Mucosa of stomach (tissue), 1 donor: Measurements from ENCODE around the gene GPC6.

Experiments
- H3K27me3 ChIP-seq: one replicate; pipeline ENCODE4 v1.7.0; 2013; ENCODE audit warnings: mild to moderate bottlenecking, low read length; ENCODE audit not compliant: control insufficient read depth, insufficient read depth
- H3K36me3 ChIP-seq: one replicate; pipeline ENCODE4 v1.7.0; 2013; ENCODE audit warnings: low read length; ENCODE audit not compliant: control insufficient read depth, insufficient read depth
- H3K4me1 ChIP-seq: one replicate; pipeline ENCODE4 v1.7.0; 2013; ENCODE audit warnings: mild to moderate bottlenecking, low read length; ENCODE audit not compliant: control insufficient read depth, insufficient read depth
- H3K4me3 ChIP-seq: one replicate; pipeline ENCODE4 v1.7.0; 2013; ENCODE audit warnings: low read length
- H3K9ac ChIP-seq: one replicate; pipeline ENCODE4 v1.7.0; 2013; ENCODE audit warnings: mild to moderate bottlenecking, low read length, moderate library complexity
- H3K9me3 ChIP-seq: one replicate; pipeline ENCODE4 v1.7.0; 2013; ENCODE audit warnings: mild to moderate bottlenecking, low read length, moderate library complexity; ENCODE audit not compliant: control insufficient read depth
- donor health status: Pancreatic carcinoma.

GPC6 gene

DNA sequence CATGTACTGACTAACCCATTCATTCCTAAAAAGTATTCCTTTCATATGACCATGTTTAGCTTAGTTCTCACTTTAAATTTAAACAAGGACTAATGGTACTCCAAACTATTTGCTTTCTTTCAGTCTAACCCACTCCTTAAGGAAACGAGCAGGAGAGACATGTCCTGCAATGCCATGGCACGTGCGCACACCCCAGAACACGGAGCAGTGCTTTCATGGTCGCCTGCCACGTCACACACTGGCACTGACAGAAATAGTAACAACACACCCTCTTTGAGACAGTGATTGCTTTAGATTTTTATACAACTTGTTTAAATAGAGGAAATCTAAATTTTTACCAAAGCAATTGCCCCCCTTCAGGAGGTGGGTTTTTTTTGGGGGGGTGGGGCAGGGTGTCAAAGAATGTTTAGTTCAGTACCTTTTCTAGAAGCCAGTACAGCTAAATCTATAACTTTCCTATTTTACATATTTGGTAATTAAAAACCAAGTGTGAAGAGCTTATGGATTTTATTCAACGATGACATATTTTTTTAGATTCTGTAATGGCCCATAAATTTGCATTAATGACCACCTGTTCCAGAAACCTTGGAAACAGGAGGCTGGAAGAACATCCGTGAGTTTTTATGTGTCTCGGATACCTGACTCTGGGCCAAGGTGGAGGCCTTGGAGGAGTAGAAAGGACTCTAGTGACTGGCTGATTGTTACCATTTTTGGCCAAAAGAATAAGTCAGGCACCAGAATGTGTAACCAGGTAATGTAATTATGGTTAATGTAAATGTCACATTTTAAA is 1005.7 kb downstream of the GPC6 start:
- no peaks in the 10 kb centered on the region for H3K36me3 ChIP-seq
- no peak overlapping the region for H3K4me3 ChIP-seq
- no peak overlapping the region for H3K9ac ChIP-seq
- no peaks in the 10 kb centered on the region for H3K9me3 ChIP-seq
- H3K4me1 ChIP-seq: no peaks in the 10 kb centered on the region
- H3K27me3 ChIP-seq: no peaks in the 10 kb centered on the region

DNA sequence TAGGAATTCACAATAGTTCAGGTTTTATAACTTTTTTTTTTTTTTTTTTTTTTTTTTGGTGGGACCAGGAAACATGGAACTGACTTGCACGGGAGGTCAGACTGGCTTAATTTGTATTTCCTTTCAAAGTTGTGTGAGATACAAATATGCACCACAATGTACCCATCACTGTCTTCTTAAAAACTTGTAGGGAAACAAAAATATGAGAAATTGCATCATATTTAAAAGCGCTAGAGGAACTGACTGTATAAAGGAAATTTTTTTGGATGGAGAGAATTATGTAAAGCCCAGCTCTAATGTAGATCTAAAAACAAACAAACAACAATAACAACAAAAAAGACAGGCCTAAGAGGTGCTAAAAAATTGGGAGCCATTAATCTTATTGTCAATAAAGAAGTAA is 1006.3 kb downstream of the GPC6 start:
- no peaks in the 10 kb centered on the region for H3K27me3 ChIP-seq
- no peak overlapping the region for H3K4me3 ChIP-seq
- no peaks in the 10 kb centered on the region for H3K4me1 ChIP-seq
- no peaks in the 10 kb centered on the region for H3K9me3 ChIP-seq
- H3K36me3 ChIP-seq: no peaks in the 10 kb centered on the region
- no peak overlapping the region for H3K9ac ChIP-seq

DNA sequence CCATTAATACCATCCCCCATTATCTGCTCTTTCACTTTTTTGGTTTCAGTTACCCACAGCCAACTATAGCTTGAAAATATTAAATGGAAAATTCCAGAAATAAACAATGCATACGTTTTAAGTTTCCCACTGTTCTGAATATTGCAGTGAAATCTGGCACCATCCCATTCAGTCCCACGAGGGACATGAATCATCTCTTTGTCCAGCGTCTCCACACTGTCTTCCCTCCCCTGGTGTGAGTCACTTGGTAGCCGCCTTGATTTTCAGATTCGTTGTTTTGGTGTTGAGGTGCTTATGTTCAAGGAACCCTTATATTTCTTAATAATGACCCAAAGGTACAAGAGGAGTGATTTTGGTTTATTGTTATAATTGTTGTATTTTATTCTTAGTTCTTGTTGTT is 1006.8 kb downstream of the GPC6 start:
- Histone ChIP-seq H3K27me3 (no peaks in the 10 kb centered on the region), H3K9ac (no peak overlapping the region), H3K9me3 (no peaks in the 10 kb centered on the region), H3K36me3 (no peaks in the 10 kb centered on the region), H3K4me3 (no peak overlapping the region), H3K4me1 (no peaks in the 10 kb centered on the region)

DNA sequence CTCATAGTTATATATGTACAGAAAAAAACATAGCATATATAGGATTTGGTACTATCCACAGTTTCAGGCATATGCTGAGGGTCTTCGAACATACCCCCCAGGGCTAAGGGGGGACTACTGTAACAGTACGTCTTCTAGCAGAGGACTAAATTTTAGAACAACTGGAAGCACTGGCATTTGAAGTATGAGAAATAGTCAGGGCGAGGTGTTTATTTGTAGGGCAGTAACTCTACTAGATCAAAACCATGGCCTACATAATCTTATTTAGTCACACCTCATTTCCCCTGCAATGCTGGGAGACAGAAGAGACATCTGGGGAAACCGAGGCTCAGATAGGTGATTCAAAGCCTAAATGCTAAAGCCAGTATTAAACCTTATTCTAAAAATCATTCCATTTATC is 1007.2 kb downstream of the GPC6 start:
- no peaks in the 10 kb centered on the region for H3K36me3 ChIP-seq
- no peaks in the 10 kb centered on the region for H3K9me3 ChIP-seq
- H3K4me3 ChIP-seq: no peak overlapping the region
- no peak overlapping the region for H3K9ac ChIP-seq
- no peaks in the 10 kb centered on the region for H3K4me1 ChIP-seq
- no peaks in the 10 kb centered on the region for H3K27me3 ChIP-seq

DNA sequence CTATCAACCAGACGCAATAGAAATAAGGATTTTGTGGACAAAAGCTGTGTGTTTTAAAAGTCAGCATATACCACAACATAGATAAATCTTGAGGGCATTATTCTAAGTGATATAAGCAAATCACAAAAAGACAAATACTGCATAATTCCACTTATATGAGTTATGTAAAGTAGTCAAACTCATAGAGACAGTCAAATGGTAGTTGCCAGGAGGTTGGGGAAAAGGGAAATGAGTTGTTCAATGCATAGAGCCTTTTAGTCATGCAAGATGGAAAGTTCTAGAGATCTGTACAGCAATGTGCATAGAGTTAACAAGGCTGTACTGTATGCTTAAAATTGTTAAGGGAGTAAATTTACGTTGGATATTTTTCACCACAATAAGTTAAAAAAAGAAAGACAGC is 1008.1 kb downstream of the GPC6 start:
- no peak overlapping the region for H3K9ac ChIP-seq
- no peaks in the 10 kb centered on the region for H3K36me3 ChIP-seq
- no peaks in the 10 kb centered on the region for H3K4me1 ChIP-seq
- no peaks in the 10 kb centered on the region for H3K27me3 ChIP-seq
- H3K9me3 ChIP-seq: no peaks in the 10 kb centered on the region
- no peak overlapping the region for H3K4me3 ChIP-seq

DNA sequence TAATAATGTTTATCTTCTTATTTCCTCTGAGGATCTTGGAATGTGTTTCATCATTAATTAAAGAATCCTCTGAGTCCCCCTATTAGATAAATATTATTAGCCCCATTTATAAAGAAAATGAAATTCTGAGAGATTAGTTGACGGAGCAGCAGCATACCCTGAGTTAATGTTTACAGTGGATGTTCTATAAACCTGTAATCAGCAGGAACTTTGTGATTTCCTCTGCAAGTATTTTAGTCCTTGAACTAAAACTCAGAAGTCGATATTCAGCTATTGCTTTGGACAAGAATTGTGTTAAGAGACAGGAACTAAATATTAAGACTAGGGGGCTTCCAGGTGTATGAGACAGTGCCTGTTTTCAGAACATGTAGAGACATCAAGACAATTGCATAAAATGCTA is 1009.5 kb downstream of the GPC6 start:
- H3K4me3 ChIP-seq: no peak overlapping the region
- no peaks in the 10 kb centered on the region for H3K27me3 ChIP-seq
- no peaks in the 10 kb centered on the region for H3K9me3 ChIP-seq
- no peaks in the 10 kb centered on the region for H3K36me3 ChIP-seq
- H3K4me1 ChIP-seq: no peaks in the 10 kb centered on the region
- H3K9ac ChIP-seq: no peak overlapping the region

DNA sequence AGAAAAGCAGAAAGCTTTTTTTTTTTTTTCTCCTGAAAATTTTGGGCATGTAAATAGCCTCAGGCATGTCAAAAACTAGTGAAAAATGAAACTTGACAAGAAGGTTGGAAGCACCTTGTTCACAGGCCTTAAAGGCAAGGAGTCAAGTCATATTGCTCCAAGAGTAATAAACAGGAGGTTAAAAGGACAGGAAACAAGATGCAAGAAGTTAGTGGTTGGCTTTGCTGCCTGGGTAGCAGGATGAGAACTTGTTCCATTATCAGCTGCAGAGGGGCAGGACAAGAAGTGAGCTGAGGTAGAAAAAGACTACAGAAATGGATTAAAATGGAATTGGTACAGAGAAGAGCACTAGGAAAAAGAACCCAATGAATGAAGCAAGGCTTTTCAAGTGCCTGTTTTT is 1010.3 kb downstream of the GPC6 start:
- Histone ChIP-seq H3K9me3 (no peaks in the 10 kb centered on the region), H3K4me1 (no peaks in the 10 kb centered on the region), H3K27me3 (no peaks in the 10 kb centered on the region), H3K36me3 (no peaks in the 10 kb centered on the region), H3K9ac (no peak overlapping the region), H3K4me3 (no peak overlapping the region)

DNA sequence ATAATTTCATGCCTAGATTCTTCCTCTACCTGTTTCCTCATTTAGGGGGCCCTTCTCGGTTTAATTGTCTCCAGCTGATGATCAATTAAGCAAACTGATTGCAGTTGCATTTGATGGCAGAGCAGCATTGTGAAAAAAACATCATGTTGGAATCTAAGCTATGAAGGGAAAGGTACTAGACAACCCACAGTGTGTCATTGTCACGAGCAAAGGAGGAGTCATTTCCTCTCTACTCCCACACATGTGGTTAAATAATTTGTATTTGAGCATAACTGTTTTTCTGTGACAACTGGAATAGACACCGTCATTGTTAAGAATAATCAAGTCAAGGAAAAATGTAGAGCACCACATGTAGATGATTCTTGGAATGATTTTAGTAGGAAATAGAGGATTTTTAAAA is 1012.5 kb downstream of the GPC6 start:
- Histone ChIP-seq H3K4me3 (no peak overlapping the region), H3K27me3 (no peaks in the 10 kb centered on the region), H3K9me3 (no peaks in the 10 kb centered on the region), H3K4me1 (no peaks in the 10 kb centered on the region), H3K9ac (no peak overlapping the region), H3K36me3 (no peaks in the 10 kb centered on the region)

DNA sequence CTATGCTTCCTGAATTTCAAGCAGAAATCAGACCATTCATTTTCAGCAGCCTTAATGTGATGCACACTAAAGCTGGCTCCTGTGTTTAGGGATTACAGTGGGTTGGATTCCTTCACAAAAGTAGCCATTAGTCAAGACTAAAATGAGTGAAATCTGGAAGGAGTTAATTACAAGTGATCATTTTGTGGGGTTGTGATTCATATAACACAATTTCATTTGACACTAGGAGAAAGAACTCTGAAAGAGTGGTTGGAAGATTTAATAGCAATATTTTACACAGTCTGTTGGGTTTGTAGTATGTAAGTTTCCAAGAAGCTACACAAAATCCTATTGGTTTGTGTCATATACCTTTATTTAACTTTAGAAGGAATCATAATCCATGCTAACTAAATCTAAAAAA is 1015.9 kb downstream of the GPC6 start:
- Histone ChIP-seq H3K36me3 (no peaks in the 10 kb centered on the region), H3K4me3 (no peak overlapping the region), H3K9me3 (no peaks in the 10 kb centered on the region), H3K9ac (no peak overlapping the region), H3K27me3 (no peaks in the 10 kb centered on the region), H3K4me1 (no peaks in the 10 kb centered on the region)

DNA sequence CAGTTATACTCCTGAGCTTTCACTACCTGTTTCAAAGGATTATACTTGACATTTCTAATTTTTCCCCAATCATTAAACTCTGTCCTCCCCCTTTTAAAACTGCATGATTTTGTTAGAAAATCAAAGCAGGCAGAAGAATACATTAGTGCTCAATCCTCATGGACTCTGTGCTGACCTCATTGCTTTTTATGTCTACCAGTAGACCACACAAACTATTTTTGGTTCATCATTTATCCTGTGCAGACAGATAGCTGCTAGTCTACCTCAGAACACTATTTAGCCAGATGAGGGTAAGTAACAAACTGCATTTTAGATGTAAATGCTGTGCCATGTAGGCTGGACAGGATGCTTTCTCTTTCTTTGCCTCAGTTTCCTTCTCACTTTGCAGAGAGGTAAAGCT is 1016.9 kb downstream of the GPC6 start:
- no peaks in the 10 kb centered on the region for H3K36me3 ChIP-seq
- H3K27me3 ChIP-seq: no peaks in the 10 kb centered on the region

DNA sequence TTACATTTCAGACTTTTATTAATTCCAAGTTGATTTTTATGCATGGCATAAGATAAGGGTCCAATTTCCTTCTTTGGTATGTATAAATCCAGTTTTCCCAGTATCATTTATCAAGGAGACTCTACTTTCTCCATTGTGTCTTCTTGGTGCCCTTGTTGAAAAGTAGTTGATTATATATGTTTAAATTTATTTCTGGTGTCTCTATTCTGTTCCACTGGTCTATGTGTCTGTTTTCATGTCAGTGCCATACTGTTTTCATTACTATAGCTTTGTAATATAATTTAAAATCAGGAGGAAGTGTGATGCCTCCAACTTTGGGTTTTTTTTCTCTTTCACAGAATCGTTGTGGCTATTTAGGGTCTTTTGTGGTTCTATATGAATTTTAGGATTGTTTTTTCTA is 1019.9 kb downstream of the GPC6 start:
- no peaks in the 10 kb centered on the region for H3K9me3 ChIP-seq
- no peak overlapping the region for H3K9ac ChIP-seq
- H3K4me3 ChIP-seq: no peak overlapping the region
- H3K36me3 ChIP-seq: no peaks in the 10 kb centered on the region
- no peaks in the 10 kb centered on the region for H3K27me3 ChIP-seq
- no peaks in the 10 kb centered on the region for H3K4me1 ChIP-seq

More for the DNA sequence above, 1016.9 kb downstream of the GPC6 start:
- H3K9ac ChIP-seq: no peak overlapping the region
- H3K4me1 ChIP-seq: no peaks in the 10 kb centered on the region
- no peaks in the 10 kb centered on the region for H3K9me3 ChIP-seq
- no peak overlapping the region for H3K4me3 ChIP-seq

DNA sequence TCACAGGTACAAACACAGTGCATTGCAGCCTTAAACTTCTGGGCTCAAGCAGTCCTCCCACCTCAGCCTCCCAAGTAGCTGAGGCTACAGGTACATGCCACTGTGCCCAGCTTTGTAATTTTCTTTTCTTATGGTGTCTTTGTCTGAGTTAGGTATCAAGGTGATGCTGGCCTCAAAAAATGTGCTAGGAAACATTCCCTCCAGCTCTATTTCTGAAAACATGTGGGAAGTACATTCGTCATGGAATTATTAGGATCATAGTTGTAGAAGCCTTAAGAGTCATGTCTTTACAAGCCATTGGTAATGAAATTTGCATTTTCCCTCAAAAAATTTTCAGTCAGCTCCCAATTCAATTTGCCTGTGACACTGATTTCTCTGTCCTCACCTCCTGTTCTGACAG is 1021.3 kb downstream of the GPC6 start:
- Histone ChIP-seq H3K9me3 (no peaks in the 10 kb centered on the region), H3K4me3 (no peak overlapping the region), H3K36me3 (no peaks in the 10 kb centered on the region), H3K9ac (no peak overlapping the region), H3K4me1 (no peaks in the 10 kb centered on the region), H3K27me3 (no peaks in the 10 kb centered on the region)
